Chondrocyte (in vitro differentiated cells): ENCODE results near the gene PCDHGC5. TPM values are rescaled to one million over a fixed set of nuclear protein-coding genes. Genes with fewer than 3 reads are reported as not detected.

Experiments used
- DNase-seq: peaks from one replicate; pipeline ENCODE4 v3.0.0; 2021; ENCODE audit warnings: mixed read lengths, low spot score
- H3K27ac Mint-ChIP-seq: one replicate; pipeline ENCODE4 v1.8.0; 2021; ENCODE audit warnings: mild to moderate bottlenecking, moderate library complexity, mixed read lengths; ENCODE audit not compliant: unreplicated experiment
- H3K27me3 Mint-ChIP-seq: 2 replicates; pipeline ENCODE4 v1.8.0; 2021; ENCODE audit warnings: low read depth, mixed read lengths
- H3K36me3 Mint-ChIP-seq: 2 replicates; pipeline ENCODE4 v1.8.0; 2021; ENCODE audit warnings: low read depth, mixed read lengths
- H3K4me1 Mint-ChIP-seq: 2 replicates; pipeline ENCODE4 v1.8.0; 2021; ENCODE audit warnings: low read depth, mild to moderate bottlenecking, mixed read lengths
- H3K4me3 Mint-ChIP-seq: one replicate; pipeline ENCODE4 v1.8.0; 2021; ENCODE audit warnings: mild to moderate bottlenecking, moderate library complexity, mixed read lengths; ENCODE audit not compliant: unreplicated experiment
- H3K9me3 Mint-ChIP-seq: 2 replicates; pipeline ENCODE4 v1.8.0; 2021; ENCODE audit warnings: low read depth, mixed read lengths
- total RNA-seq: library from RNA; stranded (reverse); gene quantifications from 3 replicates; pipeline ENCODE4 v1.2.1, GENCODE V29; 2021
- TF ChIP-seq, protein P1 (sequence below): fragments of 200-600 bp; sonication (generic); IDR thresholded peaks from 2 replicates; pipeline ENCODE4 v1.5.0; 2021; ENCODE audit warnings: antibody characterized with exemption, mild to moderate bottlenecking, moderate library complexity

PCDHGC5 gene
- total RNA-seq, 1 donor from 2014 or later: 1.7 TPM

DNA sequence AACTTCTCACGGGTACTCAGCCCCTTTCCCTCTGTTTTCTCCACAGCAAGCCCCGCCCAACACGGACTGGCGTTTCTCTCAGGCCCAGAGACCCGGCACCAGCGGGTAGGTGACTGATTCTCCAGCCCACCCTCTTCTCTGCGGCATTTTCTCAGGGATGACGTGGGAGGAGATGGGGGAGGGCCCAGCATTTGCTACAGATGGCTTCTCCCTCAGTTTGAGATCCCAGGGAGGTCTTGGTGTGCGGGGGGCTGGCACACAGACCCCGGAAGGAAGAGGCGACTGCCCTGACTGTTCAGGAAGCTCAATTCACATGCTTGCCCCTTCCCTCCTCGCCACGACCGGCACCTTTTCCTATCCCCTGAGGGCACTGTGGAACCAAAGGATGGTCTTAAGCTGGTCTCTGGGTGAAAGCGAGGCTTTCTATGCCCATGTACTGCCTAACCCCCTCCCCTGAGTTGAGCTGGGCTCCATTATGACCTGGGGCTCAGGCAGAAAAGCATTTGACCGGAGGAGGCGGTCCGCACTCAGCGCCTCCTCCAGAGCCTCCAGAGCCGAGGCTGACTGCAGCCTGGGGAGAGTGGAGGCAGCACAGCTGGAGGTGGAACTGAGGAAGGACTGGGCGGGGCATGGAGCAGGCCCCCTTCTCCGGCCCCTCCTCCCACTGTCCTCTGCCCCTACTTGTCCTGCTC lies 6.0 kb downstream of the PCDHGC5 start:
- peak; percentile 62 for DNase-seq
- peaks cover 8% of the 10 kb centered on the region for H3K36me3 Mint-ChIP-seq
- H3K9me3 Mint-ChIP-seq: no peaks in the 10 kb centered on the region
- no peaks in the 10 kb centered on the region for H3K27me3 Mint-ChIP-seq
- peak overlapping the region; percentile 68 for H3K4me3 Mint-ChIP-seq
- TF ChIP-seq, protein P1, sequence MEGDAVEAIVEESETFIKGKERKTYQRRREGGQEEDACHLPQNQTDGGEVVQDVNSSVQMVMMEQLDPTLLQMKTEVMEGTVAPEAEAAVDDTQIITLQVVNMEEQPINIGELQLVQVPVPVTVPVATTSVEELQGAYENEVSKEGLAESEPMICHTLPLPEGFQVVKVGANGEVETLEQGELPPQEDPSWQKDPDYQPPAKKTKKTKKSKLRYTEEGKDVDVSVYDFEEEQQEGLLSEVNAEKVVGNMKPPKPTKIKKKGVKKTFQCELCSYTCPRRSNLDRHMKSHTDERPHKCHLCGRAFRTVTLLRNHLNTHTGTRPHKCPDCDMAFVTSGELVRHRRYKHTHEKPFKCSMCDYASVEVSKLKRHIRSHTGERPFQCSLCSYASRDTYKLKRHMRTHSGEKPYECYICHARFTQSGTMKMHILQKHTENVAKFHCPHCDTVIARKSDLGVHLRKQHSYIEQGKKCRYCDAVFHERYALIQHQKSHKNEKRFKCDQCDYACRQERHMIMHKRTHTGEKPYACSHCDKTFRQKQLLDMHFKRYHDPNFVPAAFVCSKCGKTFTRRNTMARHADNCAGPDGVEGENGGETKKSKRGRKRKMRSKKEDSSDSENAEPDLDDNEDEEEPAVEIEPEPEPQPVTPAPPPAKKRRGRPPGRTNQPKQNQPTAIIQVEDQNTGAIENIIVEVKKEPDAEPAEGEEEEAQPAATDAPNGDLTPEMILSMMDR: peak; percentile 7
- H3K27ac Mint-ChIP-seq: peak overlapping the region; percentile 86
- peaks cover 45% of the 10 kb centered on the region for H3K4me1 Mint-ChIP-seq

GRCh38 chr5:141495453-141495811 lies 6.6 kb downstream of the PCDHGC5 start:
- TF ChIP-seq, protein P1: no peak
- H3K4me3 Mint-ChIP-seq: peak overlapping the region; percentile 38
- peak overlapping the region; percentile 86 for H3K27ac Mint-ChIP-seq
- H3K4me1 Mint-ChIP-seq: peaks cover 45% of the 10 kb centered on the region
- H3K9me3 Mint-ChIP-seq: no peaks in the 10 kb centered on the region
- peaks cover 9% of the 10 kb centered on the region for H3K36me3 Mint-ChIP-seq
- H3K27me3 Mint-ChIP-seq: no peaks in the 10 kb centered on the region
- DNase-seq: no peak

DNA sequence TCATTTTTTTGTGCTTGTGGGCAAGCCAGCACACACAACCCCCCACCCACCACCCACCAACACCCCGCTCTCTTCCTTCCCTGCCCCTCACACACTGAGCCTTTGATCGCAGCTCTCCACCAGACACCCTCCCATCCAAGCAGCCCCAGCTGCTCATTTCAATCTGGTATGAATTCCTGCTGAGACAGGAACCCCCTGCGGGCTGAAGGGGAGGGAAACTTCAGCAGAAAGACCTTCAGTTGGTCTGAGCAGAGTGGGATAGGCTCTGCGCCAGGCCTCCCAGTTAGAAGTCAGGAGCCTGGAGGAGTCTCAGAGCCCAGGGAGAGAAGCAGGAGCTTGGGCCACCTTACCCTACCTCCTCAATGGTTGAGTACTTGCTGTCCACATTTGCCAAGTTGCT lies 7.2 kb downstream of the PCDHGC5 start:
- DNase-seq: peak; percentile 72
- H3K4me3 Mint-ChIP-seq: peak overlapping the region; percentile 38
- H3K27ac Mint-ChIP-seq: peak overlapping the region; percentile 86
- peaks cover 45% of the 10 kb centered on the region for H3K4me1 Mint-ChIP-seq
- H3K27me3 Mint-ChIP-seq: no peaks in the 10 kb centered on the region
- H3K36me3 Mint-ChIP-seq: peaks cover 6% of the 10 kb centered on the region
- no peaks in the 10 kb centered on the region for H3K9me3 Mint-ChIP-seq
- TF ChIP-seq, protein P1: no peak

GRCh38 chr5:141501761-141502160 lies 12.9 kb downstream of the PCDHGC5 start:
- Mint-ChIP-seq H3K4me1 (peaks cover 22% of the 10 kb centered on the region), H3K36me3 (peaks cover 13% of the 10 kb centered on the region), H3K27ac (peak overlapping the region; percentile 37), H3K9me3 (no peaks in the 10 kb centered on the region), H3K27me3 (no peaks in the 10 kb centered on the region), H3K4me3 (no peak overlapping the region)
- TF ChIP-seq, protein P1: no peak
- no peak for DNase-seq

GRCh38 chr5:141503681-141504080 lies 14.8 kb downstream of the PCDHGC5 start:
- H3K27ac Mint-ChIP-seq: no peak overlapping the region
- TF ChIP-seq, protein P1: no peak
- peaks cover 8% of the 10 kb centered on the region for H3K36me3 Mint-ChIP-seq

More at GRCh38 chr5:141503681-141504080, 14.8 kb downstream of the PCDHGC5 start:
- H3K9me3 Mint-ChIP-seq: no peaks in the 10 kb centered on the region
- DNase-seq: no peak
- H3K4me3 Mint-ChIP-seq: no peak overlapping the region
- no peaks in the 10 kb centered on the region for H3K27me3 Mint-ChIP-seq
- peaks cover 36% of the 10 kb centered on the region for H3K4me1 Mint-ChIP-seq
